ENCODE results near the gene ACIN1.
A peak's percentile ranks its signal among the peaks of the same experiment; 100 is the strongest.

The ACIN1 gene

DNA sequence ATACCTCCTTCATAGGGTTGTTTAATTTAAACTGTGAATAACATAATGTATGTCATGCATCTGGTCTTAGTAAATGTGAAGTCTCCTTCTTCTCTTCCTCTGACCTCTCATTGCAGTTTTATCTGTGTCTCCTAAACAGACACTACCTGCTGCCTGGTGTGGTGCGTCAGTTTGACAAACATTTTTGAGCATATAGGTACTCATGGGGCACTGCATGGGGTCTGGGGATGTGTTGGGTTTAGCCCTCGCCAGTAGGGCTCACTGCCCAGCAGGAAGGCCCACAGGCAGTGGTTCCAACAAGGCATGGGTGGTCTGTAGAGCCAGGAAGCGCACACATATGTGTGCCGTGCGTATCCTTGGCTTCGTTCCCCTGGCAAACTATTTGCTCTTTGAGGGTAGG, 27.1 kb upstream of the ACIN1 start:
- TF ChIP-seq, protein P1, sequence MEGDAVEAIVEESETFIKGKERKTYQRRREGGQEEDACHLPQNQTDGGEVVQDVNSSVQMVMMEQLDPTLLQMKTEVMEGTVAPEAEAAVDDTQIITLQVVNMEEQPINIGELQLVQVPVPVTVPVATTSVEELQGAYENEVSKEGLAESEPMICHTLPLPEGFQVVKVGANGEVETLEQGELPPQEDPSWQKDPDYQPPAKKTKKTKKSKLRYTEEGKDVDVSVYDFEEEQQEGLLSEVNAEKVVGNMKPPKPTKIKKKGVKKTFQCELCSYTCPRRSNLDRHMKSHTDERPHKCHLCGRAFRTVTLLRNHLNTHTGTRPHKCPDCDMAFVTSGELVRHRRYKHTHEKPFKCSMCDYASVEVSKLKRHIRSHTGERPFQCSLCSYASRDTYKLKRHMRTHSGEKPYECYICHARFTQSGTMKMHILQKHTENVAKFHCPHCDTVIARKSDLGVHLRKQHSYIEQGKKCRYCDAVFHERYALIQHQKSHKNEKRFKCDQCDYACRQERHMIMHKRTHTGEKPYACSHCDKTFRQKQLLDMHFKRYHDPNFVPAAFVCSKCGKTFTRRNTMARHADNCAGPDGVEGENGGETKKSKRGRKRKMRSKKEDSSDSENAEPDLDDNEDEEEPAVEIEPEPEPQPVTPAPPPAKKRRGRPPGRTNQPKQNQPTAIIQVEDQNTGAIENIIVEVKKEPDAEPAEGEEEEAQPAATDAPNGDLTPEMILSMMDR (IDR thresholded peaks at IDR 0.05) = no peak

DNA sequence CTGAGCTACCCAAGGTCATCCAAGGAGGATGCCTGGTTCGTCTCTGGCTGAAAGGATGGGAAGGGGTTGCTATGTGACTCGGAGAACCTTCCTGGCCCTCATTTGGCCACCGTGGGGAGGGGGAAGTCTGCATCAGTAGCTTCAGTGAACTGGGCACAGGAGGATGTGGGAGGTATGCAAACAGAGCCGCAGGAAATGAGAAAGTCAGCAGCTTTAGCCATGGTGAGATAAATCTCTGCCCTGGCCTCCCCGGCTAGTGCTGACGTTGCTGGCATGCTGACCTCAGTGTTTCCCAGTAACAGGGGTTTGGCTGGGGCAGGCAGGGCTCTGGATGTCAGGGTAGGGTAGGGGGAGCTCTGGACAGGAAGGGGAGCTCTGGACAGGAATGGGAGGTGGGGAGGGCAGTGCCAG, 26.4 kb upstream of the ACIN1 start:
- TF ChIP-seq, protein P1 (IDR thresholded peaks at IDR 0.05) = no peak

DNA sequence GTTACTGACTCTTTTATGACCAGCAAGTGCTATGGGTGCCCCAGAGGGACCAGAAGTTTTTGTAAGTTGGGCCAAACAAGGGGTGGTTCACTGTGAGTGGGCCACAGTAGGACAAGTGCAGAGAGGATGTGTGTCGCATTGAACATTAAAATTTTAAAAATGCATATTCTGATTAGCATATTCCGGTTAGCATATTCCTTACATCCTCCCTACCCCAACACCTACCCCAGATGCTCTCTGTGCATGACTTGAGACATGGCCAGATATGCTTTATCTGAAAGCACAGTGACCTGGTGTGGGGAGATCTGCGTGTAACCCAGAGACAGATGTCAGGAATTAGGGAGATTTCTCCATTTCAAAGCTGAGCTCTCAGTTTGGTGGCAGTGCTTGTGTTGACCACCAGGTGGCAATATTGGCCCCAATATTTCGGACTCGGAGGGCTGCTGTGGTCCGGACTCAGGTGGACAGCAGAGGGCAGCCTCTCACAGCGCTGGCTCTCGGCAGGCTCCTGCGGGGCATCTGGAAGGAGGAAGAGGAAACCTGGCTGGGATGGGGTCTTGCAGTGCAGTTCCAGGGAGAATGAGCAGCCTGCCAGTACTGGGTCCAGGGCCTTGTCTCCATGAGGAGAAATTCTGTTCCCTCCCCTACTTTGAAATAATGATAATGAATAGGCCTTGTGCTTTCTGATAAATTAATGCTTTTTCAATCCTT, 25.8 kb upstream of the ACIN1 start:
- TF ChIP-seq, protein P1 (IDR thresholded peaks at IDR 0.05) = peak; percentile 100

DNA sequence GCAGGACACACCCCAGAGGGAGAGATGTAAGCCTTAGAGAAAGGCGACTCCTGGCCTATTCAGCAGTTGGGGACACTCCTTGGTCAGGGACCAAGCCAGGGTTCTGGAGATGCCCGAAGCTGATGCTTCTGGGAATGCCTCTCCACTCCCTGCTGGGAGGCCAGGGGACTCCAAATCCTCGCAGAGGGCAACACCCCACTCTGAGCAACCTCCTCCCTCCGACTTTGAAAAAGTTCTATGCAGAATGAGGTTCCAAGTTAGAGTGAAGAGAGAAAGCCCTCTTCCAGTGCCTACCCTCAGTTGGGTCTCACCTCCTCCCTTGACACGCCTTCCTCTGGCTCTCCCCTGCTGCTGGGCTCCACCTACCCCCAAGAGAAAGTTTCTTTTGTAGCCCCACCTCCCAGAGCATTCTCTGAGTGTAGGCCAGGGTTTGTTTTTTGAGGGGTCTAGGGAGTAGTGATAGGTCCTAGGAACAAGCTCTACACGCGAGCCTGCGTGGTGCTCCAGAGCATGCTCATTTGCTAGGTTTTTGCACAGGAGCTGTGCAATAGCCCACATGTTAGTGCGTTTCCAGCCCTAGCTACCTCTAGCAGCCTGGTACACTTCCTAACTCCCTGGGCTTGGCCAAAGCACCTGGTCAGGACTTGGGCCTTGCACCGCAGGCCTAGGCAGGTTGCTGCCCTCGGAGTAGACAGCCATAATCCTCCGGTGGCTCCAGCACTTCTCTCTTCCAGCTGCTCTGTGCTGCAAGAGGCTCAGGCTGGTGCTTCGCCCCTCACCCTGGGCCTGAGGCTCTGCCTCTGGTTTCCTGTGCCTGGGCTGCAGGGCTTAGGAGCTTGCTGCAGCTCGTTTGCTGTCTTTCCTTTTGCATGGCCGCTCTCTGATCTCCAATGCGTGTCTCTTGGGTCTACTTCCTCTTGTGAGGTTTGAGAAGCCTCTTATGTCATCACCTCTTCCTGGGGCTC, 24.7 kb upstream of the ACIN1 start:
- TF ChIP-seq, protein P1 (IDR thresholded peaks at IDR 0.05) = no peak

DNA sequence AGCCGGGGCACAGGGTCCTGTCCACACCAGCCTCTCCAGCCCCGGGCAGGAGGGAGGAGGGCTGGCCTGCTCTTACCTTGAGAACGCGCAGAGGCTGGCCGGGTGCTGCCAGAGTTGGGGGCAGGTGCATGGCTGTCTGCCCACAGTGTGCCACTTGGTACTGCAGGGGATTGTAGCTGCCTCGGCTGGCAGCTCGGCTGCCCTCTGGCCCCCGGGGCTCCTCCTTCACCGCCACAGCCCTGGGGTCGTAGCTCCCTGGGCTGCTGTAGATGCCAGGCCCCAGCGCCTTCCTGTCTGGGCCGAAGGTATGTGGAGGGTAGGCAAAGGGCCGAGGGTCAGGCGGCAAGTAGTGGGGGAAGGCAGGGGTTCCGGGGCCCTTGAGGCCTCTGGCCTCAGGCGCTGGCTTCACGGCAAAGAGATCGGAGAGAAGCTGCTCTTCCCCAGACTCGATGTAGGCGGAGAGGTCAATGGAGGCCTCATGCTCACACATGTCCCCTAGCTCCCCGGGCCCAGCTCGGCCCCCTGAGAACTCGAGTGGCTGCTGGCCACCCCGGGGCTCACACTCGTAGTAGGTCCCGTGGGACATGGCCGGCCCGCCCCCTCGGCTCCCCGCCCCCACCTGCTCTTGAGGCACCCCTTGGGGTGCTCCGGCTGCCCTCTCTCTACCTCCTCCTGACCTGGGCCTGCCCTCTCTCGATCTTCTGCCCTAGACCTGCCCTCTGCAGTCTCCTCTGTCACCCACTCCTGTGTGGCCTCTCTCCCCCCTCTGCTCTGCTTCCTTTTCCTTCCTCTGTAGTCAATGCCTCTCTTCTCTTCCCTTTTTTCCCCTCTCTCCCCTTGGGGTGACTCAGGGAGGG, 23.8 kb upstream of the ACIN1 start, which contains the start of gene CEBPE:
TSS of gene CEBPE (minus strand) at position 750 of the 857 bp plus-strand sequence. CDS start at position 586, 164 bp downstream.
- TF ChIP-seq, protein P1 (IDR thresholded peaks at IDR 0.05) = no peak

DNA sequence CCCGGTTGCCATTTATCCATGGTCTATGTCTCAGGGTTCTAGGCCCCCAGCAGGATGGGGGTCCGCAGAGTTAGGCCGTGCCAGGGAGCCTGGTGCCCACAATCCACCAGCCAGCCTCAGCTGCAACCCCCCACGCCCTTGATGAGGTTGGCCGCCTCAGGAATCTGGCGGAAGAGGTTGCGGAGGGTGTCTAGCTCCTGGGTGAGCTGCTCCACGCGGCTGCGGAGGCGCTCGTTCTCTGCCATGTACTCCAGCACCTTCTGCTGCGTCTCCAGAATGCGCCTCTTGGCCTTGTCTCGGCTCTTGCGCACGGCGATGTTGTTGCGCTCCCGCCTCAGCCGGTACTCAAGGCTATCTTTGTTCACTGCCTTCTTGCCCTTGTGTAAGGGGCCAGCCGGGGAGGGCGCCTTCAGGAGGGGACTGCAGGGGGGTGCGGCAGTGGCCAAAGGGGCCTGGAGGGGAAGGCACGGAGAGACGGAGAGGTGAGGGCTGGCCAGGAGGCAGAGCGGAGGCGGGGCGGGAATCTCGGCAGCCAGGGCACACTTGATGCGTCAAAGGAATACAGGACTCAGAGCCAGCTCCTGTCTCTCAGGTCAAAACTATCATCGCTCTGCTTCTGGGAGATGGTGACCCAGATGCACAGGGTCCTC, 22.6 kb upstream of the ACIN1 start:
- TF ChIP-seq, protein P1 (IDR thresholded peaks at IDR 0.05) = no peak
